NCI-H226 (cell line): Measurements from ENCODE around the gene RNF144A.
"Not testable (repeated sequence)": the region's sequence is repeated elsewhere in the genome, so short reads cannot be mapped to it uniquely, and the experiment has no call there.

Source experiments
- DNase-seq: peaks from one replicate; pipeline ENCODE4 v3.0.0-alpha.2; 2015

Gene RNF144A

GRCh38 chr2:6977113-6977741 lies 60.0 kb downstream of the RNF144A start:
- DNase-seq = no peak

- no peak for DNase-seq
Measured at GRCh38 chr2:6977786-6978185, 60.6 kb downstream of the RNF144A start.

- no peak for DNase-seq
Measured at GRCh38 chr2:6978991-6979390, 61.8 kb downstream of the RNF144A start.

GRCh38 chr2:6982449-6982848 lies 65.2 kb downstream of the RNF144A start:
- DNase-seq = no peak

GRCh38 chr2:6982934-6983589 lies 65.8 kb downstream of the RNF144A start:
- no peak for DNase-seq

GRCh38 chr2:6986301-6986911 lies 69.2 kb downstream of the RNF144A start:
- no peak for DNase-seq

- no peak for DNase-seq
Measured at GRCh38 chr2:6986912-6987361, 69.7 kb downstream of the RNF144A start.

GRCh38 chr2:6990871-6991270 lies 73.7 kb downstream of the RNF144A start:
- DNase-seq = no peak

- no peak for DNase-seq
Measured at GRCh38 chr2:6992794-6993228, 75.6 kb downstream of the RNF144A start.

- no peak for DNase-seq
Measured at GRCh38 chr2:6993229-6993640, 76.0 kb downstream of the RNF144A start.

- DNase-seq = no peak
Measured at GRCh38 chr2:6993936-6994335, 76.7 kb downstream of the RNF144A start.

- no peak for DNase-seq
Measured at GRCh38 chr2:6994536-6995128, 77.4 kb downstream of the RNF144A start.

GRCh38 chr2:6995391-6996097 lies 78.3 kb downstream of the RNF144A start:
- DNase-seq = no peak

GRCh38 chr2:6999211-6999877 lies 82.1 kb downstream of the RNF144A start:
- no peak for DNase-seq

GRCh38 chr2:7001395-7001794 lies 84.2 kb downstream of the RNF144A start:
- not testable (repeated sequence) for DNase-seq

- DNase-seq = no peak
Measured at GRCh38 chr2:7003895-7004294, 86.7 kb downstream of the RNF144A start.

- no peak for DNase-seq
Measured at GRCh38 chr2:7004636-7005035, 87.4 kb downstream of the RNF144A start.

- no peak for DNase-seq
Measured at GRCh38 chr2:7007488-7007845, 90.3 kb downstream of the RNF144A start.

GRCh38 chr2:7007846-7008741 lies 90.9 kb downstream of the RNF144A start:
- DNase-seq = no peak

GRCh38 chr2:7009207-7009911 lies 92.1 kb downstream of the RNF144A start:
- DNase-seq = no peak
